HG02678 (cell line): ENCODE data around the gene TTC14.

Experiments
- ATAC-seq: cut with Tn5 transposase; IDR thresholded peaks from one replicate; pipeline ENCODE4 v1.9.1; 2021; ENCODE audit warnings: mild to moderate bottlenecking, moderate library complexity; ENCODE audit not compliant: unreplicated experiment

The TTC14 gene

DNA sequence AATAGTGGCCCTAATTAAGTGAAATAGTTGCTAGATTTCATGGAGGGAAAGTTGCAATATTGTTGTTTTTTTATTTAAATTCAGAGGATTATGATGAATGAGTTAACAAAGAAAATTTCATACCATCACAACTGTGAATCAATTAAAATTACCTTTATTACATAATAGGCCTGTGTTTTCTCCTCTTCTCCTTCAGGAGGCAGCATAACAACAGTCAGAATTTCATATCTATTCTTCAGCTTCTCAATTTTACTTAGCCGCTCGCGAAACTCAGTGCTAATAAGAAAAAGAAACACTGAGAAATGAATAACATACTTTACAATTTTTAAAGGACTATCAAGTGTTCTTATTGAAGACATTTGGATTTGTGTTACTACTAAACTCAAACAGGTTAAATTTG lies 29.4 kb downstream of the TTC14 start:
- no peak for ATAC-seq

DNA sequence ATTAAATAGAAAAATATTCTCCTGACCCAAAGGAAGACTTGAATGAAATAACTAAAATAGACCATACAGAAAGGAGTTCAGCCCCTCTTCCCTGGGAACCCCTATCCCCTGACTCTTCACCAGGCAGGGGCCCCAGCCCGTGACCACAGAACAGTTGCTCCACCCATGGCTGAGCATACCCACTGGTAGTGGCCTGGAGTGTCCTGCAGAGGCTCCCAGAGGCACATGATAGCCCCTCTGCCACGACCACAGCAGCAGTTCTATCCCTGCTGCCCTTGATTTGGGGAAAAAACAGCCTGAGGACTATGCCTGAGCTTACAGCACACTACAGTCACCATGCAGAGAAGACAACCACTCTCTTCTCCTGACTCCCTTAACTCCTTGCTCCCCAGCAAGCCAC lies 31.8 kb downstream of the TTC14 start:
- no peak for ATAC-seq

DNA sequence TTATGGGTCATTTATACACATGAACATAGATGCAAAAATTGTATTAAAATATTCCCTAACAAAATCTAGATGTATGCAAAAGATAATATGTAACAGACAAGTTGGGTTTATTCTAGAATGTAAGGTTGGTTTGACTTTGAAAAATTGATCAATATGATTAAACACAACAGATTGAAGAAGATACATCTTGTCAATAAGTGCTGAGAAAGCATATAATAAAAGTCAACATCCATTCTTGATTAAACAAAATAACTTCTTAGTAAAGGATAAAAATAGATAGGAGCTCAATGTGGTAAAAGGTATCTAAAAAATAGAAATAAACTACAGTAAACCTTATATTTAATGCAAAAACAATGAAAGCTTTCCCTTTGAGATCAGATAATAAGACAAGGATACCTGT lies 39.0 kb downstream of the TTC14 start:
- no peak for ATAC-seq

DNA sequence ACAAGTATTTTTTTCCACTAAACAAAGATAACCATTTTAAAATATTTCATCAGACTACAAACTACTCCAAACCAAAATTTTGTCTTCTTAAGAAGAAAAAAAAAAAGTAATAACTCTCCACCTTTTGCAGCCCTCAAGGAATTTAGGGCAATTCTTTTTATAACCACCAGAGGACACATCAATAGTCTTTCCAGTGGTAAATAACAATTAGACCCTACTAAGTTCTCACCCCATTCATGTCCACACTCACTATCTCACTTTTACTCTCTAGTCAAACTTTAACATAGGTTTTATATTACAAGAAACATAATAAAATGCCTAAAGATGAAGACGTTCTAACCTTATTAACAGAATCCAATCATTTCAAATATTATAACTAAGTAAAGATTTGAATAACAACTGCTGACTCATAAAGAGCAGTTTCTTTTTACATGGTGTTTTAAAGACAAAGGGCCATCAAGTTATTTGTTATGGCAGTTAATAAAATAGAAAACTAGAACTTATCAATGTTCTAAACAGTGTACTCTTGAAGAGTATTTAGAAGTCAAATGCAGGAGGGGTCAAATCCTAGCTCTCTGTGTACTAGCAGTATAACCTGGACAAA lies 44.3 kb downstream of the TTC14 start:
- no peak for ATAC-seq

DNA sequence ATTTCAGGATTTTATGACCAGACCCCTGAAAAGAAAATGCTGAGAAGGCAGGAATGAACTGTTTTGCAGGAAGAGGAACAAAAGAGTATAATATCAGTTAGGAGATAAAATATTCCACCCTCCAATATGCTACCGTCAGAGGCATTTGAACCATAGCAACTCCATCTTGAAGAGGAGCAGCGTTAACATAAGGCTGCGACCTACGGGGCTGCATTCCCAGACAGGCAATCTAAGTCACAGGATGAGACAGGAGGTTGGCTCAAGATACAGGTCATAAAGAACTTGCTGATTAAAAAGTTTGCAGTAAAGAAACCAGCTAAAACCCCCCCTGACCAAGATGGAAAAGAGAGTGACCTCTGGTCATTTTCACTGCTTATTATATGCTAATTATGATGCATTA lies 54.4 kb downstream of the TTC14 start:
- no peak for ATAC-seq

DNA sequence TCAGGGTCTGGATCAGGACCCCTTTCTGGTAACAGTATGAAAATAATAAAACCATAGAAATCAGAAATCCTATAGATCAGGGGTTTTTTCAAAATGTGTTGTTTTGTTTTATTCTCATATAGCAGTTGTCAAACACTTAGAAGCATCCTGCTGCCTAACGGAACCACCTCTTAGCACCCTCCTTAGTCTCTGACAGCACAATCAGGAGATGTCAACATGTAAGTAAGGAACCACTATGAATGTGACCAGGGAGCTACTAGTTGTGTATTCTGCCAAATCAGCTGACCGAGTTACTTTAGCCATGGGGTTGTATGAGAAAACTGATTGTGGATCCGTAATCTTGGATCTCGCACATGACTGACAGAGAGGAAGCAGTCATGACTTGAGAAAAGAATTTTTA lies 55.1 kb downstream of the TTC14 start:
- no peak for ATAC-seq
